A549 (cell line): ENCODE data around the gene PLBD2. TPM values are rescaled to one million over a fixed set of nuclear protein-coding genes. Genes with fewer than 3 reads are reported as not detected.

Source experiments
- ATAC-seq, 2 experiments: fragments of 200-7000 bp in 1 of 2; fragments of >200 bp in 1 of 2; cut with Nextera tagmentation in 1 of 2; cut with Tn5 transposase in 1 of 2; 3 replicates each; pipeline versions ENCODE4 v1.8.0 to v1.9.1; 2018 to 2020; ENCODE audit warnings: mild to moderate bottlenecking in 1 of 2, moderate library complexity in 1 of 2
- CTCF ChIA-PET: fragments of 300-600 bp; sonication (Branson Sonifier 250); formaldehyde crosslinking; extraction: SDS; loops from one replicate; lab custom pipeline; 2021; ENCODE audit warnings: antibody characterized with exemption, inconsistent platforms; lab: Yijun Ruan, JAX
- POLR2A ChIA-PET: fragments of 350-600 bp; formaldehyde crosslinking; extraction: SDS; loops from one replicate; lab custom pipeline; 2021; ENCODE audit warnings: antibody characterized with exemption, inconsistent platforms; lab: Yijun Ruan, JAX
- DNase-seq, 2 experiments: peaks; one replicate each; pipeline versions ENCODE4 v3.0.0 to v3.0.0-alpha.2; 2011 to 2016; ENCODE audit warnings: low read depth in 1 of 2, low spot score in 1 of 2
- FAIRE-seq: peaks from 2 replicates; lab custom pipeline; 2011; peaks lifted over from hg19 to GRCh38; lab: Jason Lieb, UNC
- H3K27ac ChIP-seq, 2 experiments: fragments of >200 bp; sonication (Bioruptor Twin); formaldehyde crosslinking; 3 replicates each; pipeline ENCODE4 v1.5.1; 2016 to 2017
- H3K4me1 ChIP-seq: fragments of >200 bp; sonication (Bioruptor Twin); formaldehyde crosslinking; 3 replicates; pipeline ENCODE4 v1.6.1; 2016
- H3K4me2 ChIP-seq: fragments of >200 bp; sonication (Bioruptor Twin); formaldehyde crosslinking; 3 replicates; pipeline ENCODE4 v1.6.1; 2016
- H3K4me3 ChIP-seq: fragments of >200 bp; sonication (Bioruptor Twin); formaldehyde crosslinking; 3 replicates; pipeline ENCODE4 v1.5.1; 2016
- H3K9me3 ChIP-seq: fragments of >200 bp; sonication (Bioruptor Twin); formaldehyde crosslinking; 3 replicates; pipeline ENCODE4 v1.6.1; 2016
- CTCF ChIP-seq: fragments of >200 bp; sonication (Bioruptor Twin); formaldehyde crosslinking; IDR thresholded peaks from 3 replicates; pipeline ENCODE4 v1.5.1; 2016
- FOSL2 ChIP-seq, 2 experiments: fragments of 450-650 bp in 1 of 2; fragments of >200 bp in 1 of 2; sonication (Bioruptor Twin) in 1 of 2; formaldehyde crosslinking; IDR thresholded peaks; 2 replicates each; pipeline versions ENCODE4 v1.5.0 to v1.6.1; 2016 to 2020; ENCODE audit warnings: mild to moderate bottlenecking in 1 of 2, moderate library complexity in 1 of 2
- GATA3 ChIP-seq: IDR thresholded peaks from 2 replicates; pipeline ENCODE4 v1.6.1; 2012; ENCODE audit warnings: borderline replicate concordance
- MAFK ChIP-seq: fragments of 450-650 bp; IDR thresholded peaks from 2 replicates; pipeline ENCODE4 v1.6.1; 2014; ENCODE audit not compliant: partially characterized antibody
- NPAS2 ChIP-seq: fragments of 250-450 bp; sonication (Bioruptor Pico); IDR thresholded peaks from 2 replicates; pipeline ENCODE4 v1.8.0; 2022; ENCODE audit warnings: mild to moderate bottlenecking, moderate library complexity, borderline replicate concordance
- POLR2AphosphoS2 ChIP-seq: conservative IDR thresholded peaks from 2 replicates; pipeline ENCODE4 v1.6.1; 2012; ENCODE audit warnings: low read length, improper control_type of control experiment, inconsistent platforms
- RAD21 ChIP-seq, 2 experiments: fragments of >200 bp in 1 of 2; sonication (Bioruptor Twin) in 1 of 2; formaldehyde crosslinking in 1 of 2; IDR thresholded peaks in 1 of 2; conservative IDR thresholded peaks in 1 of 2; 2 replicates in 1 of 2; 3 replicates in 1 of 2; pipeline ENCODE4 v1.6.1; 2012 to 2018; ENCODE audit warnings: inconsistent platforms in 1 of 2
- RNF2 ChIP-seq: fragments of 200-600 bp; sonication (generic); IDR thresholded peaks from 2 replicates; pipeline ENCODE4 v1.6.1; 2016; ENCODE audit warnings: low read depth, mild to moderate bottlenecking, antibody characterized with exemption, moderate library complexity, borderline replicate concordance
- TFCP2L1 ChIP-seq: fragments of 250-450 bp; sonication (Bioruptor Pico); IDR thresholded peaks from 2 replicates; pipeline ENCODE4 v1.5.0; 2021; ENCODE audit warnings: mild to moderate bottlenecking
- ZFP36 ChIP-seq: fragments of 450-650 bp; IDR thresholded peaks from 2 replicates; pipeline ENCODE4 v1.6.1; 2014; ENCODE audit warnings: borderline replicate concordance; ENCODE audit not compliant: partially characterized antibody
- ZNF302 ChIP-seq: fragments of 250-450 bp; sonication (Bioruptor Pico); IDR thresholded peaks from 2 replicates; pipeline ENCODE4 v1.9.0; 2021; ENCODE audit warnings: inconsistent platforms, mild to moderate bottlenecking, moderate library complexity
- ZSCAN20 ChIP-seq: fragments of 250-450 bp; sonication (Bioruptor Pico); IDR thresholded peaks from 2 replicates; pipeline ENCODE4 v1.8.0; 2022; ENCODE audit warnings: mild to moderate bottlenecking, moderate library complexity
- WGBS: methylation state at CpG from one replicate; pipeline ENCODE4 v1.1.6; 2017; ENCODE audit errors: missing lambda C conversion rate; 5-methylcytosine and 5-hydroxymethylcytosine counted together
- polyA plus RNA-seq, 4 experiments: library from polyadenylated mRNA; depleted of rRNA in 3 of 4; stranded (reverse); fragments of >200 nt; fragmentation: RNase III in 1 of 4; extraction: RNeasy Plus Mini Kit Qiagen cat#74134 plus additional on column Dnase treatment in 1 of 4; gene quantifications; 2 replicates in 3 of 4; 3 replicates in 1 of 4; pipeline ENCODE4 v1.2.3, GENCODE V29; 2011 to 2017
- TF ChIP-seq, protein P1 (sequence below): fragments of >200 bp; sonication (Bioruptor Twin); formaldehyde crosslinking; IDR thresholded peaks from 3 replicates; pipeline ENCODE4 v1.6.1; 2016
- TF ChIP-seq, protein P2 (sequence below): IDR thresholded peaks from 2 replicates; pipeline ENCODE4 v1.6.1; 2012

PLBD2 gene
- polyA plus RNA-seq, 2 of the 4 experiments (the other 2 are of a cell fraction) = 13.2 to 25.9 TPM

GRCh38 chr12:113359133-113359938 lies 949 bp downstream of the PLBD2 start:
- ATAC-seq (peak; percentile 15; a peak in 5 of 6 replicates), FAIRE-seq (no peak), DNase-seq (no peak)
- 60% methylated on average over 10 of the region's 11 CpGs for WGBS
- H3K4me2 ChIP-seq = peak overlapping the region; percentile 92
- ChIA-PET POLR2A (interaction anchor here (1.2 to 3.2 kb wide), 2 partner anchors 24 to 31 kb away, joined by 5 to 11 read pairs; partner anchors contain the start of gene SLC8B1), CTCF (interaction anchor here (1.0 to 1.7 kb wide), 3 partner anchors 43 to 66 kb away, joined by 3 to 4 read pairs (median 4); no protein-coding TSS in a partner anchor)
- peaks cover 8% of the 10 kb centered on the region; the same call in 1 of the 3 replicates for H3K4me1 ChIP-seq
- H3K9me3 ChIP-seq = no peaks in the 10 kb centered on the region
- peak overlapping the region; percentile 69 for H3K4me3 ChIP-seq
- peak overlapping the region; percentile 79 to 93 for H3K27ac ChIP-seq
- TF ChIP-seq, protein P1, sequence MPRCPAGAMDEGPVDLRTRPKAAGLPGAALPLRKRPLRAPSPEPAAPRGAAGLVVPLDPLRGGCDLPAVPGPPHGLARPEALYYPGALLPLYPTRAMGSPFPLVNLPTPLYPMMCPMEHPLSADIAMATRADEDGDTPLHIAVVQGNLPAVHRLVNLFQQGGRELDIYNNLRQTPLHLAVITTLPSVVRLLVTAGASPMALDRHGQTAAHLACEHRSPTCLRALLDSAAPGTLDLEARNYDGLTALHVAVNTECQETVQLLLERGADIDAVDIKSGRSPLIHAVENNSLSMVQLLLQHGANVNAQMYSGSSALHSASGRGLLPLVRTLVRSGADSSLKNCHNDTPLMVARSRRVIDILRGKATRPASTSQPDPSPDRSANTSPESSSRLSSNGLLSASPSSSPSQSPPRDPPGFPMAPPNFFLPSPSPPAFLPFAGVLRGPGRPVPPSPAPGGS = no peak
- no peak for TF ChIP-seq GATA3
- no peak for TF ChIP-seq NPAS2 (CRISPR knock-in tag)
- no peak for TF ChIP-seq RAD21 (conservative IDR thresholded peaks at IDR 0.05 in 1 of 2, IDR thresholded peaks at IDR 0.05 in 1 of 2)
- TF ChIP-seq RNF2 = no peak
- TF ChIP-seq, protein P2, sequence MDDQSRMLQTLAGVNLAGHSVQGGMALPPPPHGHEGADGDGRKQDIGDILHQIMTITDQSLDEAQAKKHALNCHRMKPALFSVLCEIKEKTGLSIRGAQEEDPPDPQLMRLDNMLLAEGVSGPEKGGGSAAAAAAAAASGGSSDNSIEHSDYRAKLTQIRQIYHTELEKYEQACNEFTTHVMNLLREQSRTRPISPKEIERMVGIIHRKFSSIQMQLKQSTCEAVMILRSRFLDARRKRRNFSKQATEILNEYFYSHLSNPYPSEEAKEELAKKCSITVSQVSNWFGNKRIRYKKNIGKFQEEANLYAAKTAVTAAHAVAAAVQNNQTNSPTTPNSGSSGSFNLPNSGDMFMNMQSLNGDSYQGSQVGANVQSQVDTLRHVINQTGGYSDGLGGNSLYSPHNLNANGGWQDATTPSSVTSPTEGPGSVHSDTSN = no peak
- TF ChIP-seq TFCP2L1 = no peak
- no peak for TF ChIP-seq FOSL2 (IDR thresholded peaks at IDR 0.05)
- TF ChIP-seq FOSL2 (CRISPR knock-in tag; IDR thresholded peaks at IDR 0.05) = no peak
- no peak for TF ChIP-seq ZNF302 (CRISPR knock-in tag)
- TF ChIP-seq MAFK = no peak
- TF ChIP-seq, all 56 proteins: peak for 0

DNA sequence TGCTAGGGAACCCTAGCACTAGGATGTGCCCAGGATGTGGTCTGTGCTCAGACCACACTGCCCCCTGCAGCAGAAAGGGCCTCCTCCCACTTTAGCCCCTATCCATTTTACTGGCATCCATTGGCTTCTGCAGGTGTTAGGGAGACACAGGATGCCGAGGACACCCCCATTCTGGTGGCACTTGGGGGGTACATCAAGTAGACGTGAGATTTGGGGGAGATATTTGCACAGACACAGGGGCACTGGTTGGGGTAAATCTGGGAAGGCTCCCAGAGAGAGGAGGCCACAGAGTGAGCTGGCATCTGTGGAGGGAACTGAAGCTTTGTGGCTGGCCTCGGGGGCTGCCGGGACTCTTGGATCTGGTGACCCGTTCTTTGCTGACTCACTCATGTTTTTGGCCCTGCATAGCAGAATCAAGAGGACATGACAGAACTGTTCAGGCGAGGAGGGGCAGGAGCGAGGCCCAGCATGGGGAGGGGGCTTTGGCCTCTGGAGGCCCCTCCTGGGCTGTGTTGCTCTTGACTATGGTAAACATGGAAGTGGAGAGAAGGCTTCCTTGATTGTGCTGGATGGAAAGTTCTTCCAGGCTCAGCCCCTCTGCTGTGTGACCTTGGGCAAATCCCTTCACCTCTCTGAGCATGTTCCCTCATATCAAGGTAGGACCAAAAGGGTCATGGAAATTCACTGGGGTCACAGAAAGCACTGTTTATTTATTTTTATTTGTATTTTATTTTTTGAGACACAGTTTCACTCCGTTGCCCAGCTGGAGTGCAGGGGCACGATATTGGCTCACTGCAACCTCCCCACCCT lies 1.8 kb downstream of the PLBD2 start:
- Histone ChIP-seq H3K4me3 (peak overlapping the region; percentile 69; the same call in 1 of the 3 replicates), H3K27ac (peak overlapping the region in 1 of 2 experiments; percentile 5; a peak in 1 of 6 replicates), H3K9me3 (no peaks in the 10 kb centered on the region), H3K4me1 (peaks cover 8% of the 10 kb centered on the region; the same call in 1 of the 3 replicates), H3K4me2 (peak overlapping the region; percentile 92)
- 88% methylated on average over 9 of the region's 9 CpGs for WGBS
- FAIRE-seq (no peak), ATAC-seq (peak; percentile 21 to 22; a peak in 3 of 6 replicates), DNase-seq (no peak)
- peak; percentile 55 for TF ChIP-seq ZFP36
- 0 out of 3 replicates have a peak, but pooled peaks have one; percentile 8 for TF ChIP-seq CTCF
- TF ChIP-seq POLR2AphosphoS2 = no peak
- TF ChIP-seq RAD21 (conservative IDR thresholded peaks at IDR 0.05 in 1 of 2, IDR thresholded peaks at IDR 0.05 in 1 of 2) = peak in 1 of 2 experiments; percentile 12; a peak in 1 of 5 replicates
- TF ChIP-seq ZSCAN20 (CRISPR knock-in tag) = no peak
- ChIA-PET POLR2A (no interaction called here), CTCF (interaction anchor here (1.0 to 1.7 kb wide), 2 partner anchors 44 to 65 kb away, joined by 4 read pairs; no protein-coding TSS in a partner anchor)
